K562 (cell line): Measurements from ENCODE around the gene C11orf65. TPM values are rescaled to one million over a fixed set of nuclear protein-coding genes. Genes with fewer than 3 reads are reported as not detected.
A peak's percentile ranks its signal among the peaks of the same experiment; 100 is the strongest.

Experiments used
- EP300 ChIP-seq: IDR thresholded peaks from 2 replicates; pipeline ENCODE4 v1.6.1; 2012; ENCODE audit warnings: low read length, improper control_type of control experiment
- GATA2 ChIP-seq: sonication (generic); formaldehyde crosslinking; IDR thresholded peaks from 2 replicates; pipeline ENCODE4 v1.4.0; 2020; ENCODE audit warnings: mild to moderate bottlenecking, missing genetic modification reagents
- HLTF ChIP-seq: fragments of 450-650 bp; IDR thresholded peaks from 2 replicates; pipeline ENCODE4 v1.6.1; 2016
- MED1 ChIP-seq: sonication (generic); formaldehyde crosslinking; IDR thresholded peaks from 2 replicates; pipeline ENCODE4 v1.8.1; 2023; ENCODE audit warnings: missing genetic modification reagents, borderline replicate concordance
- NFIX ChIP-seq: fragments of 250-450 bp; sonication (Bioruptor Pico); IDR thresholded peaks from 2 replicates; pipeline ENCODE4 v1.4.0; 2020; ENCODE audit warnings: low read depth, mild to moderate bottlenecking, moderate library complexity
- NRF1 ChIP-seq, 2 experiments: fragments of 450-650 bp; IDR thresholded peaks in 1 of 2; conservative IDR thresholded peaks in 1 of 2; 2 replicates each; pipeline ENCODE4 v1.6.1; 2014; ENCODE audit warnings: mild to moderate bottlenecking in 2 of 2
- PPARD ChIP-seq: fragments of 250-450 bp; sonication (Bioruptor Pico); IDR thresholded peaks from 2 replicates; pipeline ENCODE4 v1.8.0; 2022; ENCODE audit warnings: inconsistent platforms, mild to moderate bottlenecking, moderate library complexity
- PTBP1 ChIP-seq: fragments of 200-400 bp; formaldehyde crosslinking; IDR thresholded peaks from 2 replicates; pipeline ENCODE4 v1.6.1; 2017; ENCODE audit warnings: low read depth, low read length
- RNF2 ChIP-seq: sonication (generic); IDR thresholded peaks from 2 replicates; pipeline ENCODE4 v1.6.1; 2016
- SP2 ChIP-seq: IDR thresholded peaks from 2 replicates; pipeline ENCODE4 v1.6.1; 2011; ENCODE audit warnings: mild to moderate bottlenecking, low read depth, low read length, moderate library complexity; ENCODE audit not compliant: poor library complexity, severe bottlenecking; ENCODE audit errors: extremely low read depth
- STAG1 ChIP-seq: sonication (generic); formaldehyde crosslinking; IDR thresholded peaks from 2 replicates; pipeline ENCODE4 v1.5.0; 2020; ENCODE audit warnings: missing genetic modification reagents, borderline replicate concordance
- ZNF445 ChIP-seq: fragments of 250-450 bp; sonication (Bioruptor Pico); IDR thresholded peaks from 2 replicates; pipeline ENCODE4 v1.4.0; 2020; ENCODE audit warnings: low read depth, mild to moderate bottlenecking, moderate library complexity
- ZNF583 ChIP-seq: fragments of 250-450 bp; sonication (Bioruptor Pico); IDR thresholded peaks from 2 replicates; pipeline ENCODE4 v1.4.0; 2020
- ZNF830 ChIP-seq: fragments of 250-450 bp; sonication (Bioruptor Pico); IDR thresholded peaks from 2 replicates; pipeline ENCODE4 v1.5.0; 2021; ENCODE audit warnings: mild to moderate bottlenecking
- polyA plus RNA-seq, 8 experiments: library from polyadenylated mRNA; depleted of rRNA in 4 of 8; stranded (reverse) in 5 of 8; unstranded in 3 of 8; fragments of >200 nt; fragmentation: Nextera tagmentation in 2 of 8; fragmentation: Illumina TruSeq in 1 of 8; extraction: Ambion mirVana in 2 of 8; extraction: Trizol in 1 of 8; gene quantifications; 2 replicates each; pipeline versions ENCODE4 v1.2.1 to v1.2.3, GENCODE V29; 2011 to 2014; ENCODE audit warnings: inconsistent platforms in 1 of 8, missing spikeins in 1 of 8
- total RNA-seq, 7 experiments: library from RNA; depleted of rRNA in 6 of 7; stranded (reverse); fragments of >200 nt in 6 of 7; fragmentation: Illumina TruSeq in 2 of 7; extraction: Trizol in 2 of 7; gene quantifications; 2 replicates each; pipeline versions ENCODE4 v1.2.1 to v1.2.3, GENCODE V29; 2011 to 2021; ENCODE audit warnings: low replicate concordance in 1 of 7
- TF ChIP-seq, protein P1 (sequence below): fragments of 450-650 bp; IDR thresholded peaks from 2 replicates; pipeline ENCODE4 v1.6.1; 2017; ENCODE audit warnings: antibody characterized with exemption, mild to moderate bottlenecking
- TF ChIP-seq, protein P2 (sequence below): fragments of 450-650 bp; IDR thresholded peaks from 2 replicates; pipeline ENCODE4 v1.7.1; 2018; ENCODE audit warnings: mild to moderate bottlenecking, low read depth; ENCODE audit not compliant: partially characterized antibody
- TF ChIP-seq, protein P3 (sequence below): sonication (generic); formaldehyde crosslinking; IDR thresholded peaks from 2 replicates; pipeline ENCODE4 v1.8.1; 2022; ENCODE audit warnings: missing genetic modification reagents
- TF ChIP-seq, protein P4 (sequence below): fragments of 450-650 bp; IDR thresholded peaks from 2 replicates; pipeline ENCODE4 v1.6.1; 2018; ENCODE audit warnings: mild to moderate bottlenecking, low read depth; ENCODE audit not compliant: partially characterized antibody

The C11orf65 gene
- total and polyA plus RNA-seq, 9 of the 15 experiments (the other 6 are each of a cell fraction or from before 2014, with no cell fraction given) = 1.0 to 2.1 (median 1.2) TPM

DNA sequence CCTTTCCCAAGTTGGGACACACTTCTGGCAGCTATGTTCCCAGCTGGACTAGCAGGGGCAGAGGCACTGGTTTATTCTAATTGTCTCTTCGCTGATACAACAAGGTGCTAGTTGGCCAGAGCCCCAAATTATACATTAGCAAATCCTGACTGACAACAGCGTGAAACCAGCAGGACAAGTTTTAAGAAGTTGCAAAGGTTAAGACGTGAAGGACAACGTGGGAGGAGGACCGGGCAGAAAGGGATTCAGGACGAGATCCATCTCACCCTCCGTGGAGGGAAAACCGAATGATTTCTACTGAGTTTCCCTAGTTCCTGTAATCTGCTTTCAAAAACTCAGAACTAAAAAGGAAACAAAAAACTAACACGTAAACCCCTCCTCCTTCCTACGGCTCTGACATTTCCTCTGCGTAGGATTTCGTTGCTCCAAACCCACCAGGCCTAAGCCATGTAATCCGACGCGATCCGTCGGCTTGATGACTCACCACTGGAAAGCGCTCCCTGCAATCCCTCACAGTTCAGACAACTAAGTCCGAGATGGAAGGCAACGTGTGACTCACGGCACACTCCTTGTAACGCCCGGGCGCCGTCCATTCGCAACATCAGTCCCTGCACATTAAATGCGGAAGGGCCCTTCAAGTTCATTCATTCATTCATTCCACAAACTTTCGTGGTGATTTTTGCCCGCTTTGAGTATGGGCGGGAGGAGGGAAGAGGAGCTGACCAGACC lies 30.2 kb upstream of the C11orf65 start (continued):
- TF ChIP-seq STAG1 (no peak), NRF1 (conservative IDR thresholded peaks at IDR 0.05 in 1 of 2, IDR thresholded peaks at IDR 0.05 in 1 of 2) (peak in 1 of 2 experiments; percentile 45; a peak in 2 of 4 replicates), ZNF583 (CRISPR knock-in tag) (no peak), HLTF (no peak), GATA2 (CRISPR knock-in tag) (0 out of 2 replicates have a peak, but pooled peaks have one; percentile 14), EP300 (peak; percentile 59; the same call in 1 of the 2 replicates), RNF2 (peak; percentile 67; the same call in 1 of the 2 replicates), MED1 (CRISPR knock-in tag) (no peak), ZNF830 (no peak), NFIX (no peak), ZNF445 (CRISPR knock-in tag) (no peak), PPARD (CRISPR knock-in tag) (no peak), PTBP1 (no peak), SP2 (no peak)
- TF ChIP-seq, protein P1, sequence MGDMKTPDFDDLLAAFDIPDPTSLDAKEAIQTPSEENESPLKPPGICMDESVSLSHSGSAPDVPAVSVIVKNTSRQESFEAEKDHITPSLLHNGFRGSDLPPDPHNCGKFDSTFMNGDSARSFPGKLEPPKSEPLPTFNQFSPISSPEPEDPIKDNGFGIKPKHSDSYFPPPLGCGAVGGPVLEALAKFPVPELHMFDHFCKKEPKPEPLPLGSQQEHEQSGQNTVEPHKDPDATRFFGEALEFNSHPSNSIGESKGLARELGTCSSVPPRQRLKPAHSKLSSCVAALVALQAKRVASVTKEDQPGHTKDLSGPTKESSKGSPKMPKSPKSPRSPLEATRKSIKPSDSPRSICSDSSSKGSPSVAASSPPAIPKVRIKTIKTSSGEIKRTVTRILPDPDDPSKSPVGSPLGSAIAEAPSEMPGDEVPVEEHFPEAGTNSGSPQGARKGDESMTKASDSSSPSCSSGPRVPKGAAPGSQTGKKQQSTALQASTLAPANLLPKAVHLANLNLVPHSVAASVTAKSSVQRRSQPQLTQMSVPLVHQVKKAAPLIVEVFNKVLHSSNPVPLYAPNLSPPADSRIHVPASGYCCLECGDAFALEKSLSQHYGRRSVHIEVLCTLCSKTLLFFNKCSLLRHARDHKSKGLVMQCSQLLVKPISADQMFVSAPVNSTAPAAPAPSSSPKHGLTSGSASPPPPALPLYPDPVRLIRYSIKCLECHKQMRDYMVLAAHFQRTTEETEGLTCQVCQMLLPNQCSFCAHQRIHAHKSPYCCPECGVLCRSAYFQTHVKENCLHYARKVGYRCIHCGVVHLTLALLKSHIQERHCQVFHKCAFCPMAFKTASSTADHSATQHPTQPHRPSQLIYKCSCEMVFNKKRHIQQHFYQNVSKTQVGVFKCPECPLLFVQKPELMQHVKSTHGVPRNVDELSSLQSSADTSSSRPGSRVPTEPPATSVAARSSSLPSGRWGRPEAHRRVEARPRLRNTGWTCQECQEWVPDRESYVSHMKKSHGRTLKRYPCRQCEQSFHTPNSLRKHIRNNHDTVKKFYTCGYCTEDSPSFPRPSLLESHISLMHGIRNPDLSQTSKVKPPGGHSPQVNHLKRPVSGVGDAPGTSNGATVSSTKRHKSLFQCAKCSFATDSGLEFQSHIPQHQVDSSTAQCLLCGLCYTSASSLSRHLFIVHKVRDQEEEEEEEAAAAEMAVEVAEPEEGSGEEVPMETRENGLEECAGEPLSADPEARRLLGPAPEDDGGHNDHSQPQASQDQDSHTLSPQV = no peak
- TF ChIP-seq, protein P2, sequence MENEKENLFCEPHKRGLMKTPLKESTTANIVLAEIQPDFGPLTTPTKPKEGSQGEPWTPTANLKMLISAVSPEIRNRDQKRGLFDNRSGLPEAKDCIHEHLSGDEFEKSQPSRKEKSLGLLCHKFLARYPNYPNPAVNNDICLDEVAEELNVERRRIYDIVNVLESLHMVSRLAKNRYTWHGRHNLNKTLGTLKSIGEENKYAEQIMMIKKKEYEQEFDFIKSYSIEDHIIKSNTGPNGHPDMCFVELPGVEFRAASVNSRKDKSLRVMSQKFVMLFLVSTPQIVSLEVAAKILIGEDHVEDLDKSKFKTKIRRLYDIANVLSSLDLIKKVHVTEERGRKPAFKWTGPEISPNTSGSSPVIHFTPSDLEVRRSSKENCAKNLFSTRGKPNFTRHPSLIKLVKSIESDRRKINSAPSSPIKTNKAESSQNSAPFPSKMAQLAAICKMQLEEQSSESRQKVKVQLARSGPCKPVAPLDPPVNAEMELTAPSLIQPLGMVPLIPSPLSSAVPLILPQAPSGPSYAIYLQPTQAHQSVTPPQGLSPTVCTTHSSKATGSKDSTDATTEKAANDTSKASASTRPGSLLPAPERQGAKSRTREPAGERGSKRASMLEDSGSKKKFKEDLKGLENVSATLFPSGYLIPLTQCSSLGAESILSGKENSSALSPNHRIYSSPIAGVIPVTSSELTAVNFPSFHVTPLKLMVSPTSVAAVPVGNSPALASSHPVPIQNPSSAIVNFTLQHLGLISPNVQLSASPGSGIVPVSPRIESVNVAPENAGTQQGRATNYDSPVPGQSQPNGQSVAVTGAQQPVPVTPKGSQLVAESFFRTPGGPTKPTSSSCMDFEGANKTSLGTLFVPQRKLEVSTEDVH = peak; percentile 36
- TF ChIP-seq, protein P3, sequence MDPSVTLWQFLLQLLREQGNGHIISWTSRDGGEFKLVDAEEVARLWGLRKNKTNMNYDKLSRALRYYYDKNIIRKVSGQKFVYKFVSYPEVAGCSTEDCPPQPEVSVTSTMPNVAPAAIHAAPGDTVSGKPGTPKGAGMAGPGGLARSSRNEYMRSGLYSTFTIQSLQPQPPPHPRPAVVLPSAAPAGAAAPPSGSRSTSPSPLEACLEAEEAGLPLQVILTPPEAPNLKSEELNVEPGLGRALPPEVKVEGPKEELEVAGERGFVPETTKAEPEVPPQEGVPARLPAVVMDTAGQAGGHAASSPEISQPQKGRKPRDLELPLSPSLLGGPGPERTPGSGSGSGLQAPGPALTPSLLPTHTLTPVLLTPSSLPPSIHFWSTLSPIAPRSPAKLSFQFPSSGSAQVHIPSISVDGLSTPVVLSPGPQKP (CRISPR knock-in tag) = no peak
- TF ChIP-seq, protein P4, sequence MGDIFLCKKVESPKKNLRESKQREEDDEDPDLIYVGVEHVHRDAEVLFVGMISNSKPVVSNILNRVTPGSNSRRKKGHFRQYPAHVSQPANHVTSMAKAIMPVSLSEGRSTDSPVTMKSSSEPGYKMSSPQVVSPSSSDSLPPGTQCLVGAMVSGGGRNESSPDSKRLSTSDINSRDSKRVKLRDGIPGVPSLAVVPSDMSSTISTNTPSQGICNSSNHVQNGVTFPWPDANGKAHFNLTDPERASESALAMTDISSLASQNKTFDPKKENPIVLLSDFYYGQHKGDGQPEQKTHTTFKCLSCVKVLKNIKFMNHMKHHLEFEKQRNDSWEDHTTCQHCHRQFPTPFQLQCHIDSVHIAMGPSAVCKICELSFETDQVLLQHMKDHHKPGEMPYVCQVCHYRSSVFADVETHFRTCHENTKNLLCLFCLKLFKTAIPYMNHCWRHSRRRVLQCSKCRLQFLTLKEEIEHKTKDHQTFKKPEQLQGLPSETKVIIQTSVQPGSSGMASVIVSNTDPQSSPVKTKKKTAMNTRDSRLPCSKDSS = no peak
